H9 (cell line): Measurements from ENCODE around the gene KLK3. TPM values are rescaled to one million over a fixed set of nuclear protein-coding genes. Genes with fewer than 3 reads are reported as not detected.
"Not testable (repeated sequence)": the region's sequence is repeated elsewhere in the genome, so short reads cannot be mapped to it uniquely, and the experiment has no call there.

ENCODE experiments used
- DNase-seq: peaks from one replicate; pipeline ENCODE4 v3.0.0-alpha.2; 2017
- H2AFZ ChIP-seq: one replicate; pipeline ENCODE4 v1.6.1; 2013; ENCODE audit warnings: mild to moderate bottlenecking, low read length, control low read depth, moderate library complexity
- H2AK5ac ChIP-seq: 2 replicates; pipeline ENCODE4 v1.6.1; 2013; ENCODE audit warnings: low read length, control low read depth, mixed read lengths; ENCODE audit not compliant: insufficient read length
- H2BK120ac ChIP-seq: one replicate; pipeline ENCODE4 v1.6.1; 2013; ENCODE audit warnings: low read depth, mild to moderate bottlenecking, low read length, control low read depth, inconsistent platforms; ENCODE audit not compliant: poor library complexity, severe bottlenecking
- H2BK12ac ChIP-seq: 2 replicates; pipeline ENCODE4 v1.6.1; 2013; ENCODE audit warnings: low read length, control low read depth, mixed read lengths, low read depth; ENCODE audit not compliant: insufficient read length
- H2BK15ac ChIP-seq: 2 replicates; pipeline ENCODE4 v1.6.1; 2013; ENCODE audit warnings: low read depth, low read length, control low read depth
- H2BK20ac ChIP-seq: one replicate; pipeline ENCODE4 v1.6.1; 2013; ENCODE audit warnings: low read depth, mild to moderate bottlenecking, low read length, control low read depth, inconsistent platforms; ENCODE audit not compliant: poor library complexity, severe bottlenecking
- H2BK5ac ChIP-seq: 2 replicates; pipeline ENCODE4 v1.6.1; 2013; ENCODE audit warnings: low read length, control low read depth, mixed read lengths; ENCODE audit not compliant: insufficient read length
- H3K14ac ChIP-seq: 2 replicates; pipeline ENCODE4 v1.6.1; 2013; ENCODE audit warnings: low read length, control low read depth; ENCODE audit not compliant: insufficient read depth
- H3K18ac ChIP-seq: 2 replicates; pipeline ENCODE4 v1.6.1; 2013; ENCODE audit warnings: low read depth, mild to moderate bottlenecking, mixed read lengths, low read length, control low read depth; ENCODE audit not compliant: insufficient read length
- H3K23ac ChIP-seq: 2 replicates; pipeline ENCODE4 v1.6.1; 2013; ENCODE audit warnings: low read length, control low read depth, mixed read lengths, low read depth; ENCODE audit not compliant: insufficient read length
- H3K23me2 ChIP-seq: 2 replicates; pipeline ENCODE4 v1.6.1; 2013; ENCODE audit warnings: low read depth, mild to moderate bottlenecking, mixed read lengths, low read length, control low read depth; ENCODE audit not compliant: insufficient read length, poor library complexity, severe bottlenecking
- H3K27ac ChIP-seq: 2 replicates; pipeline ENCODE4 v1.5.1; 2013; ENCODE audit warnings: low read length, control low read depth, mixed read lengths, low read depth; ENCODE audit not compliant: insufficient read length
- H3K27me3 ChIP-seq: 2 replicates; pipeline ENCODE4 v1.6.1; 2013; ENCODE audit warnings: low read length, control low read depth, inconsistent platforms; ENCODE audit not compliant: insufficient read depth
- H3K4ac ChIP-seq: 2 replicates; pipeline ENCODE4 v1.6.1; 2013; ENCODE audit warnings: low read depth, mild to moderate bottlenecking, control low read depth, inconsistent platforms, low read length, moderate library complexity
- H3K4me1 ChIP-seq: 2 replicates; pipeline ENCODE4 v1.6.1; 2013; ENCODE audit warnings: low read length, control low read depth, inconsistent platforms; ENCODE audit not compliant: insufficient read depth
- H3K4me2 ChIP-seq: 2 replicates; pipeline ENCODE4 v1.6.1; 2013; ENCODE audit warnings: low read length, control low read depth, mixed read lengths; ENCODE audit not compliant: insufficient read length, insufficient read depth
- H3K56ac ChIP-seq: 2 replicates; pipeline ENCODE4 v1.6.1; 2013; ENCODE audit warnings: low read depth, mild to moderate bottlenecking, mixed read lengths, low read length, control low read depth; ENCODE audit not compliant: insufficient read length
- H3K79me1 ChIP-seq: 2 replicates; pipeline ENCODE4 v1.6.1; 2013; ENCODE audit warnings: low read depth, mild to moderate bottlenecking, moderate library complexity, low read length, control low read depth, inconsistent platforms; ENCODE audit not compliant: insufficient read depth, poor library complexity, severe bottlenecking
- H3K79me2 ChIP-seq: 2 replicates; pipeline ENCODE4 v1.6.1; 2013; ENCODE audit warnings: low read length, control low read depth, inconsistent platforms; ENCODE audit not compliant: insufficient read depth
- H3K9ac ChIP-seq: 2 replicates; pipeline ENCODE4 v1.6.1; 2013; ENCODE audit warnings: low read length, control low read depth, mixed read lengths; ENCODE audit not compliant: insufficient read length; ENCODE audit errors: extremely low read depth
- H3K9me3 ChIP-seq: one replicate; pipeline ENCODE4 v1.6.1; 2013; ENCODE audit warnings: low read depth, low read length, inconsistent platforms; ENCODE audit not compliant: control insufficient read depth
- H3T11ph ChIP-seq: one replicate; pipeline ENCODE4 v1.6.1; 2013; ENCODE audit warnings: mild to moderate bottlenecking, low read length, control low read depth, inconsistent platforms
- H4K20me1 ChIP-seq: one replicate; pipeline ENCODE4 v1.6.1; 2013; ENCODE audit not compliant: control insufficient read depth, insufficient read length, insufficient read depth
- H4K5ac ChIP-seq: 2 replicates; pipeline ENCODE4 v1.6.1; 2013; ENCODE audit warnings: low read depth, mild to moderate bottlenecking, mixed read lengths, low read length, control low read depth; ENCODE audit not compliant: insufficient read length
- H4K8ac ChIP-seq: replicated peaks from 2 replicates; pipeline ENCODE4 v1.6.1; 2013; ENCODE audit warnings: low read length, control low read depth, mixed read lengths, low read depth; ENCODE audit not compliant: insufficient read length
- H4K91ac ChIP-seq: 2 replicates; pipeline ENCODE4 v1.6.1; 2013; ENCODE audit warnings: low read depth, mild to moderate bottlenecking, moderate library complexity, mixed read lengths, low read length, control low read depth; ENCODE audit not compliant: insufficient read length
- H3K27ac Mint-ChIP-seq, 3 experiments: 2 replicates in 2 of 3; 3 replicates in 1 of 3; pipeline ENCODE4 v1.8.0; 2020 to 2021; ENCODE audit warnings: mixed read lengths in 3 of 3, mild to moderate bottlenecking in 1 of 3, moderate library complexity in 1 of 3
- H3K27me3 Mint-ChIP-seq: 2 replicates; pipeline ENCODE4 v1.8.0; 2021; ENCODE audit warnings: low read depth, mild to moderate bottlenecking, moderate library complexity, mixed read lengths
- H3K36me3 Mint-ChIP-seq, 3 experiments: 2 replicates in 2 of 3; 3 replicates in 1 of 3; pipeline ENCODE4 v1.8.0; 2020 to 2021; ENCODE audit warnings: low read depth in 3 of 3, mixed read lengths in 3 of 3; ENCODE audit not compliant: insufficient read depth in 1 of 3
- H3K4me1 Mint-ChIP-seq, 2 experiments: 2 replicates each; pipeline ENCODE4 v1.8.0; 2020; ENCODE audit warnings: mixed read lengths in 2 of 2
- H3K4me3 Mint-ChIP-seq, 2 experiments: 2 replicates in 1 of 2; 3 replicates in 1 of 2; pipeline ENCODE4 v1.8.0; 2020 to 2021; ENCODE audit warnings: mild to moderate bottlenecking in 2 of 2, mixed read lengths in 2 of 2, moderate library complexity in 1 of 2
- H3K9me3 Mint-ChIP-seq, 2 experiments: 2 replicates in 1 of 2; 3 replicates in 1 of 2; pipeline ENCODE4 v1.8.0; 2020; ENCODE audit warnings: mild to moderate bottlenecking in 2 of 2, mixed read lengths in 2 of 2, moderate library complexity in 1 of 2
- CTCF ChIP-seq: fragments of 200-600 bp; sonication (generic); conservative IDR thresholded peaks from 3 replicates; pipeline ENCODE4 v1.8.0; 2021; ENCODE audit warnings: antibody characterized with exemption, mild to moderate bottlenecking
- WGBS: extraction: QIAGEN DNeasy Blood & Tissue Kit; methylation state at CpG from one replicate; pipeline ENCODE4 v1.1.7; 2013; ENCODE audit warnings: missing lambda C conversion rate, low lambda C conversion rate, mixed read lengths; ENCODE audit not compliant: insufficient read length; ENCODE audit errors: extremely low coverage; 5-methylcytosine and 5-hydroxymethylcytosine counted together
- total RNA-seq: library from RNA; stranded (reverse); gene quantifications from 2 replicates; pipeline ENCODE4 v1.2.1, GENCODE V29; 2021

The KLK3 gene
- total RNA-seq, 1 experiment from 2014 or later: not detected

DNA sequence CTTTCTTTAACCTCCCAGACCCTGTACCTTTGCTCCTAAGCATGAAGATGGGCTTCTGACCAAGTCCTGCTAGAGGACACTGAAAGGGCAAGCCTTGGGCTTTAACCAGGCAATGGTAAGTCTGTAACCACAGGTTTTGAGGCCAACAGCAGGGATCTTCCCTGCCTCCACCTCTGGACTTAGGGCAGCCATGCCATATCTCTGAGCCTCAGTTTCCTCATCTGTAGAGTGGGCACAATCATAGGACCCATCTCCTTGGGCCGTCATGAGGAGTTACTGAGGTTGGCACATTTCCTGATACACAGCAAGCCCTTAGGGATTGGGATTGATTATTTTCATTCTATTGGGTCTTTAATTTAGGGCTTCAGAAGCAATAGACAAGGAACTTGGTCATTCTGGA lies 45.9 kb upstream of the KLK3 start:
- H4K20me1 ChIP-seq: no peaks in the 10 kb centered on the region
- no peak overlapping the region for H3K9ac ChIP-seq
- no peak overlapping the region for H3K56ac ChIP-seq
- H3K23ac ChIP-seq: no peak overlapping the region
- Mint-ChIP-seq H3K9me3 (peaks cover 10 to 11% of the 10 kb centered on the region in 2 experiments; a peak in 4 of 5 replicates), H3K4me1 (no peaks in the 10 kb centered on the region), H3K36me3 (peaks cover 4 to 7% (median 5%) of the 10 kb centered on the region in 3 experiments), H3K27me3 (peaks cover 53% of the 10 kb centered on the region), H3K4me3 (no peak overlapping the region), H3K27ac (no peak overlapping the region)
- H2BK15ac ChIP-seq: no peak overlapping the region
- H3K79me2 ChIP-seq: peaks cover 5% of the 10 kb centered on the region; the same call in 1 of the 2 replicates
- H3K27ac ChIP-seq: no peak overlapping the region
- no peaks in the 10 kb centered on the region for H3K9me3 ChIP-seq
- no peak overlapping the region for H2AK5ac ChIP-seq
- no peak overlapping the region for H4K91ac ChIP-seq
- no peak overlapping the region for H2BK12ac ChIP-seq
- no peaks in the 10 kb centered on the region for H3K27me3 ChIP-seq
- WGBS: no CpG with 5 or more reads among the region's 1 CpG
- H3K18ac ChIP-seq: no peak overlapping the region
- H3K4me2 ChIP-seq: no peak overlapping the region
- H2AFZ ChIP-seq: no peak overlapping the region
- H2BK120ac ChIP-seq: no peak overlapping the region
- peaks cover under 1% of the 10 kb centered on the region for H3K23me2 ChIP-seq
- no peak overlapping the region for H2BK20ac ChIP-seq
- H3T11ph ChIP-seq: no peak overlapping the region
- no peak overlapping the region for H3K14ac ChIP-seq
- no peak overlapping the region for H3K4ac ChIP-seq
- H3K79me1 ChIP-seq: no peaks in the 10 kb centered on the region
- H3K4me1 ChIP-seq: no peaks in the 10 kb centered on the region
- no peak overlapping the region for H2BK5ac ChIP-seq
- DNase-seq: no peak
- no peak overlapping the region for H4K8ac ChIP-seq
- H4K5ac ChIP-seq: no peak overlapping the region
- no peak for TF ChIP-seq CTCF

GRCh38 chr19:50811622-50812238 lies 43.0 kb upstream of the KLK3 start:
- not testable (repeated sequence) for H2AFZ ChIP-seq, H3K9me3 Mint-ChIP-seq, H3K23me2 ChIP-seq, H3K79me1 ChIP-seq, H3K56ac ChIP-seq, H3K4me1 ChIP-seq, H4K91ac ChIP-seq, H3K27ac ChIP-seq, H4K8ac ChIP-seq, H3K4me2 ChIP-seq, H3K23ac ChIP-seq, H2BK20ac ChIP-seq, H2BK120ac ChIP-seq, H3K79me2 ChIP-seq, H3K4me1 Mint-ChIP-seq, H2BK12ac ChIP-seq, H3K27ac Mint-ChIP-seq, H3K14ac ChIP-seq, H3K9ac ChIP-seq, DNase-seq, H4K5ac ChIP-seq, H3K18ac ChIP-seq, H3K27me3 ChIP-seq, H3T11ph ChIP-seq, H3K4me3 Mint-ChIP-seq, H2AK5ac ChIP-seq, H2BK5ac ChIP-seq, H3K36me3 Mint-ChIP-seq, H3K9me3 ChIP-seq, H3K4ac ChIP-seq, H4K20me1 ChIP-seq, H2BK15ac ChIP-seq
- H3K27me3 Mint-ChIP-seq: peaks cover 75% of the 10 kb centered on the region
- no CpG with 5 or more reads among the region's 3 CpGs for WGBS
